T-helper 2 cell treated with Interferon-gamma antibody and Interleukin-4, amounts not matched to agents 5 μg/mL and 100 μg/mL, for 36 hours (primary cell): ENCODE results near the gene PADI4.
"Not testable (repeated sequence)": the region's sequence is repeated elsewhere in the genome, so short reads cannot be mapped to it uniquely, and the experiment has no call there.

Experiments used
- DNase-seq: peaks from one replicate; pipeline ENCODE4 v3.0.0; 2021; ENCODE audit warnings: low spot score
- H3K27ac Mint-ChIP-seq: one replicate; pipeline ENCODE4 v1.8.0; 2021; ENCODE audit warnings: mild to moderate bottlenecking, mixed read lengths
- H3K27me3 Mint-ChIP-seq: one replicate; pipeline ENCODE4 v1.8.0; 2021; ENCODE audit warnings: low read depth, mixed read lengths
- H3K36me3 Mint-ChIP-seq: one replicate; pipeline ENCODE4 v1.8.0; 2021; ENCODE audit warnings: low read depth, mixed read lengths
- H3K4me1 Mint-ChIP-seq: one replicate; pipeline ENCODE4 v1.8.0; 2021; ENCODE audit warnings: low read depth, mixed read lengths
- H3K4me3 Mint-ChIP-seq: one replicate; pipeline ENCODE4 v1.8.0; 2022; ENCODE audit warnings: mild to moderate bottlenecking, moderate library complexity, mixed read lengths
- H3K9me3 Mint-ChIP-seq: one replicate; pipeline ENCODE4 v1.8.0; 2021; ENCODE audit warnings: mixed read lengths

The PADI4 gene

GRCh38 chr1:17313530-17314309, 5.7 kb downstream of the PADI4 start:
- no peak overlapping the region for H3K27ac Mint-ChIP-seq
- H3K4me3 Mint-ChIP-seq: no peak overlapping the region
- H3K27me3 Mint-ChIP-seq: peaks cover 4% of the 10 kb centered on the region
- no peaks in the 10 kb centered on the region for H3K36me3 Mint-ChIP-seq
- DNase-seq: no peak
- H3K9me3 Mint-ChIP-seq: no peaks in the 10 kb centered on the region
- peaks cover 4% of the 10 kb centered on the region for H3K4me1 Mint-ChIP-seq

- DNase-seq: no peak
- Mint-ChIP-seq H3K4me3 (no peak overlapping the region), H3K9me3 (no peaks in the 10 kb centered on the region), H3K27ac (no peak overlapping the region), H3K27me3 (peaks cover 4% of the 10 kb centered on the region), H3K4me1 (peaks cover 4% of the 10 kb centered on the region), H3K36me3 (no peaks in the 10 kb centered on the region)
Measured at GRCh38 chr1:17314491-17314971, 6.5 kb downstream of the PADI4 start.

- Mint-ChIP-seq H3K27ac (no peak overlapping the region), H3K27me3 (peaks cover 4% of the 10 kb centered on the region), H3K4me3 (no peak overlapping the region), H3K4me1 (peaks cover 4% of the 10 kb centered on the region), H3K36me3 (no peaks in the 10 kb centered on the region), H3K9me3 (no peaks in the 10 kb centered on the region)
- DNase-seq: no peak
Measured at GRCh38 chr1:17315542-17316130, 7.6 kb downstream of the PADI4 start.

GRCh38 chr1:17316704-17317103, 8.7 kb downstream of the PADI4 start:
- Mint-ChIP-seq H3K4me1 (peaks cover 4% of the 10 kb centered on the region), H3K36me3 (no peaks in the 10 kb centered on the region), H3K27ac (no peak overlapping the region), H3K27me3 (peaks cover 6% of the 10 kb centered on the region), H3K9me3 (no peaks in the 10 kb centered on the region), H3K4me3 (no peak overlapping the region)
- no peak for DNase-seq

- no peaks in the 10 kb centered on the region for H3K36me3 Mint-ChIP-seq
Measured at GRCh38 chr1:17318262-17318661, 10.3 kb downstream of the PADI4 start.

GRCh38 chr1:17319561-17320350, 11.8 kb downstream of the PADI4 start:
- no peak overlapping the region for H3K4me3 Mint-ChIP-seq
- DNase-seq: no peak
- no peaks in the 10 kb centered on the region for H3K36me3 Mint-ChIP-seq
- no peaks in the 10 kb centered on the region for H3K4me1 Mint-ChIP-seq
- peaks cover 3% of the 10 kb centered on the region for H3K27me3 Mint-ChIP-seq
- H3K27ac Mint-ChIP-seq: no peak overlapping the region
- no peaks in the 10 kb centered on the region for H3K9me3 Mint-ChIP-seq

More at GRCh38 chr1:17318262-17318661, 10.3 kb downstream of the PADI4 start:
- Mint-ChIP-seq H3K4me3 (no peak overlapping the region), H3K27me3 (peaks cover 3% of the 10 kb centered on the region), H3K27ac (no peak overlapping the region), H3K9me3 (no peaks in the 10 kb centered on the region), H3K4me1 (no peaks in the 10 kb centered on the region)
- no peak for DNase-seq

GRCh38 chr1:17321857-17322390, 13.9 kb downstream of the PADI4 start:
- not testable (repeated sequence) for H3K36me3 Mint-ChIP-seq, H3K27me3 Mint-ChIP-seq

GRCh38 chr1:17328855-17329254, 20.9 kb downstream of the PADI4 start:
- Mint-ChIP-seq H3K4me1 (no peaks in the 10 kb centered on the region), H3K4me3 (no peak overlapping the region), H3K9me3 (no peaks in the 10 kb centered on the region), H3K27me3 (peaks cover 6% of the 10 kb centered on the region), H3K27ac (no peak overlapping the region), H3K36me3 (no peaks in the 10 kb centered on the region)
- DNase-seq: no peak

More at GRCh38 chr1:17321857-17322390, 13.9 kb downstream of the PADI4 start:
- not testable (repeated sequence) for H3K4me3 Mint-ChIP-seq, DNase-seq, H3K4me1 Mint-ChIP-seq, H3K27ac Mint-ChIP-seq, H3K9me3 Mint-ChIP-seq

DNA sequence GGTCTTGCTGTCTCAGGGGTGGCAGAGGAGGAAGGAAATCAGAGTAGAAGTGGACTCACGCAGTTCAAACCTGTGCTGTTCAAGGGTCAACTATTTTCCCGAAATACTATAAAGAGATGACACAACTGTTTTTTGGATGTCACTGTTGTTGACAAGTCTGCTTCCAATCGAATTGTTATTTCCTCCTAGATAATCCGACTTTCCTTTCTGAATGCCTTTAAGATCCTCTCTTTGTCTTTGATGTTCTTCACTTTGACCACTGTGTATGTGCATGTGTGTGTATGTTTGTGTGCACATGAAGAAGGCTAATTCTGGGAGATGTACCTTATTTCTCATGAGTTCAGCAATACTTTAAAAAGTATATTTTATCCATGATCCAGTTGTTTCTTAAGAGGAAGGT, 21.6 kb downstream of the PADI4 start:
- peaks cover 6% of the 10 kb centered on the region for H3K27me3 Mint-ChIP-seq
- no peaks in the 10 kb centered on the region for H3K9me3 Mint-ChIP-seq
- DNase-seq: no peak
- no peak overlapping the region for H3K27ac Mint-ChIP-seq
- H3K4me1 Mint-ChIP-seq: no peaks in the 10 kb centered on the region
- no peaks in the 10 kb centered on the region for H3K36me3 Mint-ChIP-seq
- H3K4me3 Mint-ChIP-seq: no peak overlapping the region

DNA sequence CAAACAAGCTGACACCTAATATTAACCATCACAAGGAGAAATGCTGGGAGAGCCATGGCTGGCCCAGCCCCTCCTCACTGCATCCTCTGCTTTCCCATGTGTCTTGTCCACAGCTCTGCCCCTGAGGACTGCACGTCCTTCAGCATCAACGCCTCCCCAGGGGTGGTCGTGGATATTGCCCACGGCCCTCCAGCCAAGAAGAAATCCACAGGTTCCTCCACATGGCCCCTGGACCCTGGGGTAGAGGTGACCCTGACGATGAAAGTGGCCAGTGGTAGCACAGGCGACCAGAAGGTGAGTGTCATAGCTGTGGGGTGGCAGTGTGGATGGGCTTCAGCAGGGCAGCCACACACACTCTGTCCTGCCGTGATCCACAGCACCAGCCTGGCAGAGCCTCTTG, 22.9 kb downstream of the PADI4 start:
- no peaks in the 10 kb centered on the region for H3K9me3 Mint-ChIP-seq

DNA sequence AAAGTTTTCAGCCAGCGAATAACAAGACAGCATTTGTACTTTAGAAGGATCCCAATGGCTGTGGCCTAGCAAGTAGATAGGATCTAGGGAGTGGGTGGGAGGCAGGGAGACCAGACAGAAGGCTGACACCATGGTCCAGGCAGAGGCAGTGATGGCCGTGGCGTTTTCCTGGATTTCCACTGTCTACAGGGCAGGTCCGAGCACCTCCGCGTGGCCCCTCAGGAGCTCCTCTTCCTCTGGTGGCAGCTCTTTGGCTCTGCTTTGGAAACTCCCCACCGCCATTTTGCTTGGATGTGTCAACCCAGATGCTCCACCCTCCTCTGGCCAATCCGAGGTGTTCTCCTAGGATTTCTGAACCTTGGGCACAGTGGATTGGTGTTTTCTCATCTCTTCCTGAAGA, 25.1 kb downstream of the PADI4 start:
- Mint-ChIP-seq H3K36me3 (no peaks in the 10 kb centered on the region), H3K27me3 (no peaks in the 10 kb centered on the region), H3K27ac (no peak overlapping the region), H3K4me3 (no peak overlapping the region), H3K4me1 (no peaks in the 10 kb centered on the region), H3K9me3 (no peaks in the 10 kb centered on the region)
- DNase-seq: no peak

More for the DNA sequence above, 22.9 kb downstream of the PADI4 start:
- H3K4me3 Mint-ChIP-seq: no peak overlapping the region
- H3K4me1 Mint-ChIP-seq: no peaks in the 10 kb centered on the region
- no peaks in the 10 kb centered on the region for H3K36me3 Mint-ChIP-seq
- H3K27me3 Mint-ChIP-seq: peaks cover 2% of the 10 kb centered on the region
- H3K27ac Mint-ChIP-seq: no peak overlapping the region
- DNase-seq: no peak

- Mint-ChIP-seq H3K4me3 (no peak overlapping the region), H3K27ac (no peak overlapping the region), H3K36me3 (no peaks in the 10 kb centered on the region), H3K4me1 (no peaks in the 10 kb centered on the region), H3K9me3 (no peaks in the 10 kb centered on the region), H3K27me3 (no peaks in the 10 kb centered on the region)
- DNase-seq: peak; percentile 23
Measured at GRCh38 chr1:17335821-17336710, 28.1 kb downstream of the PADI4 start.
